Immature natural killer cell (primary cell): Measurements from ENCODE around the gene TNS1. TPM values are rescaled to one million over a fixed set of nuclear protein-coding genes. Genes with fewer than 3 reads are reported as not detected.

Experiments
- DNase-seq, 3 donors: peaks; one replicate each; pipeline ENCODE4 v3.0.0; 2022; ENCODE audit warnings: mixed read lengths in 1 of 3
- H3K27ac Mint-ChIP-seq, 6 donors: one replicate each; pipeline ENCODE4 v1.8.0; 2020; ENCODE audit warnings: mixed read lengths in 6 of 6, mild to moderate bottlenecking in 5 of 6, inconsistent platforms in 4 of 6, moderate library complexity in 3 of 6
- H3K27me3 Mint-ChIP-seq, 3 donors: one replicate each; pipeline ENCODE4 v1.8.0; 2020 to 2021; ENCODE audit warnings: low read depth in 3 of 3, mild to moderate bottlenecking in 3 of 3, mixed read lengths in 3 of 3, moderate library complexity in 3 of 3, inconsistent platforms in 1 of 3
- H3K36me3 Mint-ChIP-seq, 3 donors: one replicate each; pipeline ENCODE4 v1.8.0; 2020; ENCODE audit warnings: mixed read lengths in 3 of 3, inconsistent platforms in 2 of 3, mild to moderate bottlenecking in 2 of 3
- H3K4me1 Mint-ChIP-seq, 2 donors: one replicate each; pipeline ENCODE4 v1.8.0; 2020; ENCODE audit warnings: inconsistent platforms in 2 of 2, mild to moderate bottlenecking in 2 of 2, mixed read lengths in 2 of 2, moderate library complexity in 1 of 2
- H3K4me3 Mint-ChIP-seq, 5 donors: one replicate each; pipeline ENCODE4 v1.8.0; 2020; ENCODE audit warnings: mild to moderate bottlenecking in 5 of 5, mixed read lengths in 5 of 5, inconsistent platforms in 3 of 5, moderate library complexity in 3 of 5
- H3K9me3 Mint-ChIP-seq, 6 donors: one replicate each; pipeline ENCODE4 v1.8.0; 2020; ENCODE audit warnings: mild to moderate bottlenecking in 6 of 6, mixed read lengths in 6 of 6, inconsistent platforms in 4 of 6, moderate library complexity in 3 of 6
- polyA plus RNA-seq, 3 donors: library from polyadenylated mRNA; unstranded; fragments of 300-500 nt; fragmentation: Illumina TruSeq; gene quantifications; one replicate each; pipeline ENCODE4 v1.2.3, GENCODE V29; 2021

The TNS1 gene
- polyA plus RNA-seq, 3 donors from 2014 or later: 0.40 TPM; not detected in 2

- Mint-ChIP-seq H3K36me3 (no peaks in the 10 kb centered on the region), H3K9me3 (no peaks in the 10 kb centered on the region), H3K27me3 (peaks cover 3 to 12% (median 10%) of the 10 kb centered on the region in 3 donors), H3K27ac (no peak overlapping the region), H3K4me1 (peaks cover 0 to 2% of the 10 kb centered on the region in 2 donors), H3K4me3 (no peak overlapping the region)
- no peak for DNase-seq
These were observed 58.4 kb downstream of the TNS1 start for GRCh38 chr2:217944366-217944765.

- peaks cover 3 to 12% (median 10%) of the 10 kb centered on the region in 3 donors for H3K27me3 Mint-ChIP-seq
- no peaks in the 10 kb centered on the region for H3K9me3 Mint-ChIP-seq
- H3K4me1 Mint-ChIP-seq: peaks cover 0 to 2% of the 10 kb centered on the region in 2 donors
- peak overlapping the region in 1 of 6 donors; percentile 51 for H3K27ac Mint-ChIP-seq
- DNase-seq: no peak
- no peaks in the 10 kb centered on the region for H3K36me3 Mint-ChIP-seq
- no peak overlapping the region for H3K4me3 Mint-ChIP-seq
These were observed 59.1 kb downstream of the TNS1 start for GRCh38 chr2:217943446-217944321.

GRCh38 chr2:217942731-217943335 lies 60.0 kb downstream of the TNS1 start:
- Mint-ChIP-seq H3K27me3 (peaks cover 3 to 14% (median 12%) of the 10 kb centered on the region in 3 donors), H3K4me3 (no peak overlapping the region), H3K27ac (no peak overlapping the region)

GRCh38 chr2:217941886-217942728 lies 60.7 kb downstream of the TNS1 start:
- H3K27me3 Mint-ChIP-seq: peaks cover 3 to 14% (median 12%) of the 10 kb centered on the region in 3 donors

More at GRCh38 chr2:217942731-217943335, 60.0 kb downstream of the TNS1 start:
- Mint-ChIP-seq H3K36me3 (no peaks in the 10 kb centered on the region), H3K9me3 (no peaks in the 10 kb centered on the region), H3K4me1 (peaks cover 0 to 2% of the 10 kb centered on the region in 2 donors)
- no peak for DNase-seq

GRCh38 chr2:217941339-217941738 lies 61.5 kb downstream of the TNS1 start:
- no peaks in the 10 kb centered on the region for H3K9me3 Mint-ChIP-seq
- no peak for DNase-seq
- H3K4me3 Mint-ChIP-seq: no peak overlapping the region
- no peak overlapping the region for H3K27ac Mint-ChIP-seq
- no peaks in the 10 kb centered on the region for H3K36me3 Mint-ChIP-seq
- H3K4me1 Mint-ChIP-seq: peaks cover 0 to 2% of the 10 kb centered on the region in 2 donors
- peaks cover 5 to 14% (median 12%) of the 10 kb centered on the region in 3 donors for H3K27me3 Mint-ChIP-seq

More at GRCh38 chr2:217941886-217942728, 60.7 kb downstream of the TNS1 start:
- Mint-ChIP-seq H3K4me3 (no peak overlapping the region), H3K27ac (no peak overlapping the region), H3K9me3 (no peaks in the 10 kb centered on the region), H3K36me3 (no peaks in the 10 kb centered on the region), H3K4me1 (peaks cover 0 to 2% of the 10 kb centered on the region in 2 donors)
- no peak for DNase-seq

GRCh38 chr2:217940261-217941220 lies 62.3 kb downstream of the TNS1 start:
- H3K4me1 Mint-ChIP-seq: peaks cover 0 to 2% of the 10 kb centered on the region in 2 donors
- peaks cover 8 to 15% (median 13%) of the 10 kb centered on the region in 3 donors for H3K27me3 Mint-ChIP-seq
- no peaks in the 10 kb centered on the region for H3K9me3 Mint-ChIP-seq
- H3K36me3 Mint-ChIP-seq: no peaks in the 10 kb centered on the region
- H3K4me3 Mint-ChIP-seq: no peak overlapping the region
- DNase-seq: no peak
- no peak overlapping the region for H3K27ac Mint-ChIP-seq

- Mint-ChIP-seq H3K36me3 (no peaks in the 10 kb centered on the region), H3K4me3 (no peak overlapping the region), H3K27me3 (peaks cover 10 to 15% (median 14%) of the 10 kb centered on the region in 3 donors), H3K27ac (no peak overlapping the region), H3K4me1 (peaks cover 0 to 2% of the 10 kb centered on the region in 2 donors), H3K9me3 (no peaks in the 10 kb centered on the region)
- no peak for DNase-seq
These were observed 63.1 kb downstream of the TNS1 start for GRCh38 chr2:217939629-217940245.

GRCh38 chr2:217939220-217939619 lies 63.6 kb downstream of the TNS1 start:
- H3K27me3 Mint-ChIP-seq: peaks cover 10 to 17% (median 12%) of the 10 kb centered on the region in 3 donors

GRCh38 chr2:217938036-217938435 lies 64.8 kb downstream of the TNS1 start:
- no peaks in the 10 kb centered on the region for H3K36me3 Mint-ChIP-seq
- H3K27me3 Mint-ChIP-seq: peaks cover 7 to 16% (median 15%) of the 10 kb centered on the region in 3 donors
- H3K27ac Mint-ChIP-seq: no peak overlapping the region

More at GRCh38 chr2:217939220-217939619, 63.6 kb downstream of the TNS1 start:
- Mint-ChIP-seq H3K36me3 (no peaks in the 10 kb centered on the region), H3K27ac (no peak overlapping the region), H3K4me3 (no peak overlapping the region), H3K4me1 (peaks cover 0 to 2% of the 10 kb centered on the region in 2 donors), H3K9me3 (no peaks in the 10 kb centered on the region)
- DNase-seq: no peak

GRCh38 chr2:217937446-217937845 lies 65.3 kb downstream of the TNS1 start:
- no peak overlapping the region for H3K27ac Mint-ChIP-seq
- H3K4me1 Mint-ChIP-seq: no peaks in the 10 kb centered on the region
- no peaks in the 10 kb centered on the region for H3K9me3 Mint-ChIP-seq
- H3K27me3 Mint-ChIP-seq: peaks cover 7 to 17% (median 15%) of the 10 kb centered on the region in 3 donors
- no peak overlapping the region for H3K4me3 Mint-ChIP-seq
- DNase-seq: no peak
- no peaks in the 10 kb centered on the region for H3K36me3 Mint-ChIP-seq

More at GRCh38 chr2:217938036-217938435, 64.8 kb downstream of the TNS1 start:
- no peak for DNase-seq
- no peaks in the 10 kb centered on the region for H3K9me3 Mint-ChIP-seq
- no peaks in the 10 kb centered on the region for H3K4me1 Mint-ChIP-seq
- H3K4me3 Mint-ChIP-seq: no peak overlapping the region

GRCh38 chr2:217936952-217937351 lies 65.8 kb downstream of the TNS1 start:
- H3K27ac Mint-ChIP-seq: no peak overlapping the region

More at GRCh38 chr2:217936952-217937351, 65.8 kb downstream of the TNS1 start:
- Mint-ChIP-seq H3K9me3 (no peaks in the 10 kb centered on the region), H3K27me3 (peaks cover 7 to 16% (median 15%) of the 10 kb centered on the region in 3 donors), H3K4me1 (no peaks in the 10 kb centered on the region), H3K36me3 (no peaks in the 10 kb centered on the region), H3K4me3 (no peak overlapping the region)
- no peak for DNase-seq
